Caco-2 (cell line): ENCODE results near the gene SYNGR3. TPM values are rescaled to one million over a fixed set of nuclear protein-coding genes. Genes with fewer than 3 reads are reported as not detected.

Source experiments
- BruUV-seq: library from RNA; stranded (reverse); fragments of 400-500 nt; replicated peaks from 2 replicates; lab custom pipeline; 2021; lab: Mats Ljungman, UMichigan
- CTCF ChIA-PET: fragments of 300-600 bp; sonication (Branson Sonifier 250); formaldehyde crosslinking; loops from one replicate; lab custom pipeline; 2022; ENCODE audit warnings: antibody characterized with exemption; lab: Charles Lee
- POLR2A ChIA-PET: fragments of 300-600 bp; sonication (Branson Sonifier 250); formaldehyde crosslinking; loops from one replicate; lab custom pipeline; 2022; ENCODE audit warnings: antibody characterized with exemption; lab: Charles Lee
- DNase-seq, 2 experiments: peaks; one replicate each; pipeline versions ENCODE4 v3.0.0 to v3.0.0-alpha.2; 2020 to 2022
- H3K27me3 ChIP-seq: replicated peaks from 2 replicates; pipeline ENCODE4 v1.6.0; 2011; ENCODE audit warnings: low read length; ENCODE audit not compliant: control insufficient read depth, insufficient read depth
- H3K36me3 ChIP-seq: 2 replicates; pipeline ENCODE4 v1.5.1; 2011; ENCODE audit warnings: low read length; ENCODE audit not compliant: control insufficient read depth, insufficient read depth
- H3K4me1 ChIP-seq: fragments of 250-450 bp; sonication (Bioruptor Pico); 2 replicates; pipeline ENCODE4 v1.5.1; 2020; ENCODE audit warnings: mild to moderate bottlenecking
- H3K4me3 ChIP-seq: 2 replicates; pipeline ENCODE4 v1.5.1; 2011; ENCODE audit warnings: low read depth, mild to moderate bottlenecking, control low read depth, low read length
- H3K9me3 ChIP-seq: fragments of 250-450 bp; sonication (Bioruptor Pico); 2 replicates; pipeline ENCODE4 v1.5.1; 2020; ENCODE audit warnings: mild to moderate bottlenecking, moderate library complexity
- H3K27ac Mint-ChIP-seq: one replicate; pipeline ENCODE4 v1.8.0; 2022; ENCODE audit warnings: mixed read lengths; ENCODE audit not compliant: unreplicated experiment
- H3K27me3 Mint-ChIP-seq: one replicate; pipeline ENCODE4 v1.8.0; 2022; ENCODE audit warnings: mixed read lengths; ENCODE audit not compliant: insufficient read depth, unreplicated experiment
- H3K36me3 Mint-ChIP-seq: one replicate; pipeline ENCODE4 v1.8.0; 2022; ENCODE audit warnings: mild to moderate bottlenecking, mixed read lengths; ENCODE audit not compliant: insufficient read depth, unreplicated experiment
- H3K4me1 Mint-ChIP-seq: one replicate; pipeline ENCODE4 v1.8.0; 2022; ENCODE audit warnings: low read depth, mixed read lengths; ENCODE audit not compliant: unreplicated experiment
- H3K4me3 Mint-ChIP-seq: one replicate; pipeline ENCODE4 v1.8.0; 2022; ENCODE audit warnings: mild to moderate bottlenecking, moderate library complexity, mixed read lengths; ENCODE audit not compliant: unreplicated experiment
- H3K9me3 Mint-ChIP-seq: one replicate; pipeline ENCODE4 v1.8.0; 2022; ENCODE audit warnings: mixed read lengths; ENCODE audit not compliant: unreplicated experiment
- CTCF ChIP-seq, 2 experiments: fragments of 200-600 bp in 1 of 2; IDR thresholded peaks; 1 replicate in 1 of 2; 2 replicates in 1 of 2; pipeline versions ENCODE4 v1.5.1 to v1.8.0; 2011 to 2022; ENCODE audit warnings: antibody characterized with exemption in 1 of 2, control low read depth in 1 of 2, inconsistent platforms in 1 of 2, low read depth in 1 of 2, low read length in 1 of 2, mild to moderate bottlenecking in 1 of 2, moderate library complexity in 1 of 2; ENCODE audit not compliant: insufficient read depth in 1 of 2, severe bottlenecking in 1 of 2, unreplicated experiment in 1 of 2
- intact Hi-C: fragments of 100-400 bp; cut with micrococcal nuclease; formaldehyde crosslinking; loops from one replicate; pipeline ENCODE4 v1.10.0; 2022; ENCODE audit not compliant: unreplicated experiment
- total RNA-seq: library from RNA; stranded (reverse); gene quantifications from 2 replicates; pipeline ENCODE4 v1.2.3, GENCODE V29; 2022

Gene SYNGR3
- total RNA-seq, 1 experiment from 2014 or later = 2.9 TPM

GRCh38 chr16:2006317-2006716 lies 16.5 kb downstream of the SYNGR3 start:
- Mint-ChIP-seq H3K36me3 (peaks cover 36% of the 10 kb centered on the region), H3K9me3 (no peaks in the 10 kb centered on the region), H3K27me3 (no peaks in the 10 kb centered on the region), H3K4me3 (peak overlapping the region; percentile 45), H3K4me1 (peaks cover 5% of the 10 kb centered on the region), H3K27ac (peak overlapping the region; percentile 51)
- H3K36me3 ChIP-seq = no peaks in the 10 kb centered on the region; the same call in 1 of the 2 replicates
- no peak overlapping the region for H3K4me3 ChIP-seq
- no peak for TF ChIP-seq CTCF (IDR thresholded peaks at IDR 0.05; ENCODE audit: insufficient read depth in 1 of 2, low read depth in 1 of 2, low read length in 1 of 2, severe bottlenecking in 1 of 2, unreplicated experiment in 1 of 2)
- no peak for DNase-seq
- POLR2A ChIA-PET = no interaction called here
- no TSS peak for BruUV-seq
- H3K4me1 ChIP-seq = peaks cover 15% of the 10 kb centered on the region; the same call in 1 of the 2 replicates
- CTCF ChIA-PET = no interaction called here
- no peaks in the 10 kb centered on the region for H3K27me3 ChIP-seq
- intact Hi-C loops = no loop called here
- no peaks in the 10 kb centered on the region for H3K9me3 ChIP-seq

GRCh38 chr16:2007081-2007836 lies 17.5 kb downstream of the SYNGR3 start:
- TF ChIP-seq CTCF (IDR thresholded peaks at IDR 0.05; ENCODE audit: insufficient read depth in 1 of 2, low read depth in 1 of 2, low read length in 1 of 2, severe bottlenecking in 1 of 2, unreplicated experiment in 1 of 2) = no peak
- POLR2A ChIA-PET = no interaction called here
- no peak overlapping the region for H3K4me3 ChIP-seq
- no peaks in the 10 kb centered on the region for H3K27me3 ChIP-seq
- peaks cover 5% of the 10 kb centered on the region for H3K4me1 Mint-ChIP-seq
- H3K9me3 ChIP-seq = no peaks in the 10 kb centered on the region
- H3K36me3 ChIP-seq = no peaks in the 10 kb centered on the region; the same call in 1 of the 2 replicates
- BruUV-seq = no TSS peak
- H3K9me3 Mint-ChIP-seq = no peaks in the 10 kb centered on the region
- CTCF ChIA-PET = no interaction called here
- H3K27ac Mint-ChIP-seq = peak overlapping the region; percentile 53
- peaks cover 15% of the 10 kb centered on the region; the same call in 1 of the 2 replicates for H3K4me1 ChIP-seq
- intact Hi-C loops = no loop called here
- no peak for DNase-seq
- H3K4me3 Mint-ChIP-seq = peak overlapping the region; percentile 77
- H3K36me3 Mint-ChIP-seq = peaks cover 31% of the 10 kb centered on the region
- no peaks in the 10 kb centered on the region for H3K27me3 Mint-ChIP-seq

- no peaks in the 10 kb centered on the region for H3K27me3 ChIP-seq
- no peak for TF ChIP-seq CTCF (IDR thresholded peaks at IDR 0.05; ENCODE audit: insufficient read depth in 1 of 2, low read depth in 1 of 2, low read length in 1 of 2, severe bottlenecking in 1 of 2, unreplicated experiment in 1 of 2)
- H3K4me1 ChIP-seq = peaks cover 15% of the 10 kb centered on the region; the same call in 1 of the 2 replicates
- Mint-ChIP-seq H3K27ac (peak overlapping the region; percentile 53), H3K4me1 (peaks cover 5% of the 10 kb centered on the region), H3K4me3 (peak overlapping the region; percentile 77), H3K36me3 (peaks cover 31% of the 10 kb centered on the region), H3K9me3 (no peaks in the 10 kb centered on the region), H3K27me3 (no peaks in the 10 kb centered on the region)
- H3K4me3 ChIP-seq = peak overlapping the region; percentile 63; the same call in 1 of the 2 replicates
- H3K9me3 ChIP-seq = no peaks in the 10 kb centered on the region
- H3K36me3 ChIP-seq = no peaks in the 10 kb centered on the region; the same call in 1 of the 2 replicates
- no peak for DNase-seq
- ChIA-PET CTCF (interaction anchor here (1.3 kb wide), 1 partner anchor 132 kb away, joined by 7 read pairs; no protein-coding TSS in a partner anchor), POLR2A (interaction anchor here (1.4 to 1.9 kb wide), 2 partner anchors 43 to 147 kb away, joined by 6 to 16 read pairs; partner anchors contain the start of genes RPS2 and TRAF7)
- intact Hi-C loops = no loop called here
- BruUV-seq = TSS peak; percentile 78
Measured at GRCh38 chr16:2008009-2008526, 18.3 kb downstream of the SYNGR3 start.
